ENCODE results near the gene XG. TPM values are rescaled to one million over a fixed set of nuclear protein-coding genes. Genes with fewer than 3 reads are reported as not detected.

The XG gene
- total and polyA plus RNA-seq, 2 of the 8 experiments (the other 6 are each of a cell fraction or from before 2014, with no cell fraction given) = 0.33 to 0.78 TPM

- H3K4me1 ChIP-seq (replicated peaks in 1 of 4; ENCODE audit: control insufficient read depth in 3 of 4, insufficient read depth in 4 of 4, low read length in 3 of 4) = peaks cover 0 to 5% (median 1%) of the 10 kb centered on the region in 4 experiments; a peak in 3 of 7 replicates
- H3K23ac ChIP-seq (ENCODE audit: insufficient read length) = no peak overlapping the region
- H4K91ac ChIP-seq (replicated peaks; ENCODE audit: insufficient read length, low read length) = no peak overlapping the region
- no peak overlapping the region for H4K8ac ChIP-seq (ENCODE audit: extremely low read depth, insufficient read depth, low read length)
- H3K9ac ChIP-seq (replicated peaks in 1 of 4; ENCODE audit: extremely low read depth in 1 of 4, low read depth in 3 of 4, low read length in 3 of 4) = no peak overlapping the region
- no peaks in the 10 kb centered on the region for H3K36me3 ChIP-seq (ENCODE audit: control insufficient read depth in 2 of 4, insufficient read depth in 4 of 4, low read length in 3 of 4)
- H4K5ac ChIP-seq (ENCODE audit: insufficient read length, low read depth, low read length) = no peak overlapping the region
- no peak overlapping the region for H3K14ac ChIP-seq (ENCODE audit: insufficient read length)
- no peak overlapping the region for H2BK20ac ChIP-seq (ENCODE audit: low read length)
- H2BK12ac ChIP-seq (ENCODE audit: low read depth, low read length) = no peak overlapping the region
- H3K4me2 ChIP-seq (ENCODE audit: insufficient read depth in 1 of 2, low read depth in 2 of 2, low read length in 2 of 2) = no peak overlapping the region
- H3K27me3 ChIP-seq (replicated peaks in 1 of 4; ENCODE audit: control insufficient read depth in 3 of 4, extremely low read depth in 1 of 4, insufficient read depth in 3 of 4, low read length in 3 of 4) = peaks cover 0 to 4% (median 0%) of the 10 kb centered on the region in 4 experiments; a peak in 2 of 7 replicates
- H3K4me3 ChIP-seq (ENCODE audit: extremely low read depth in 1 of 4, insufficient read depth in 2 of 4, low read depth in 3 of 4, low read length in 4 of 4) = no peak overlapping the region
- DNase-seq (ENCODE audit: low read depth in 1 of 2, low spot score in 2 of 2) (no peak), FAIRE-seq (no peak)
- H4K20me1 ChIP-seq (replicated peaks in 1 of 2; ENCODE audit: control insufficient read depth in 1 of 2, insufficient read depth in 2 of 2, low read length in 2 of 2) = no peaks in the 10 kb centered on the region
- H2AK5ac ChIP-seq (ENCODE audit: low read depth, low read length) = no peak overlapping the region
- no peak overlapping the region for H2BK120ac ChIP-seq (replicated peaks; ENCODE audit: low read depth, low read length)
- H2BK5ac ChIP-seq (ENCODE audit: low read depth, low read length) = no peak overlapping the region
- no peak overlapping the region for H3K4ac ChIP-seq (replicated peaks; ENCODE audit: insufficient read length, low read depth, low read length)
- no peaks in the 10 kb centered on the region for H3K79me2 ChIP-seq (ENCODE audit: control insufficient read depth in 1 of 2, insufficient read depth in 2 of 2, low read length in 2 of 2)
- no peak overlapping the region for H3K27ac ChIP-seq (ENCODE audit: low read depth, low read length)
- peaks cover 8% of the 10 kb centered on the region; the same call in 1 of the 2 replicates for H3K23me2 ChIP-seq (ENCODE audit: low read depth, low read length)
- no peak overlapping the region for H3K56ac ChIP-seq (replicated peaks; ENCODE audit: insufficient read length, low read depth, low read length)
- H2BK15ac ChIP-seq (ENCODE audit: low read length) = no peak overlapping the region
- POLR2A ChIA-PET (ENCODE audit: partially characterized antibody) = no interaction called here
- no peaks in the 10 kb centered on the region for H3K79me1 ChIP-seq (ENCODE audit: low read depth, low read length)
- no peak overlapping the region for H3K18ac ChIP-seq (ENCODE audit: extremely low read depth, low read length)
- no peak overlapping the region for H2AFZ ChIP-seq (ENCODE audit: low read length)
- H3K9me3 ChIP-seq (ENCODE audit: insufficient read depth in 2 of 2, low read depth in 1 of 2, low read length in 1 of 2) = no peaks in the 10 kb centered on the region
- CTCF ChIA-PET (ENCODE audit: partially characterized antibody) = no interaction called here
- TF ChIP-seq EP300 (IDR thresholded peaks at IDR 0.05; ENCODE audit: borderline replicate concordance in 1 of 2, low read depth in 2 of 2, low read length in 2 of 2) (no peak), PHF8 (conservative IDR thresholded peaks at IDR 0.05; ENCODE audit: low read depth, low read length) (no peak), TAF1 (IDR thresholded peaks at IDR 0.05; ENCODE audit: low read depth, low read length) (no peak), CTCF (IDR thresholded peaks at IDR 0.05; ENCODE audit: control extremely low read depth in 1 of 3, insufficient read depth in 1 of 3, low read depth in 1 of 3, low read length in 3 of 3) (no peak), SP2 (IDR thresholded peaks at IDR 0.05; ENCODE audit: low read length) (no peak), TEAD4 (IDR thresholded peaks at IDR 0.05; ENCODE audit: low read depth, low read length) (no peak), CHD1 (IDR thresholded peaks at IDR 0.05; ENCODE audit: low read depth, low read length) (no peak), RFX5 (IDR thresholded peaks at IDR 0.05; ENCODE audit: borderline replicate concordance, low read depth, low read length) (no peak), USF2 (IDR thresholded peaks at IDR 0.05; ENCODE audit: low read length) (no peak), JUN (IDR thresholded peaks at IDR 0.05; ENCODE audit: low read depth, low read length) (no peak), RBBP5 (IDR thresholded peaks at IDR 0.05; ENCODE audit: borderline replicate concordance, low read depth, low read length) (no peak), CEBPB (IDR thresholded peaks at IDR 0.05; ENCODE audit: low read depth, low read length) (no peak)
These were observed 73.0 kb downstream of the XG start for GRCh38 chrX:2824886-2825285.
